Cardiac fibroblast (primary cell): ENCODE measurements around the gene CCSER1.

Source experiments
- DNase-seq, 2 donors: peaks; one replicate each; pipeline versions ENCODE4 v3.0.0 to v3.0.0-alpha.2; 2010; ENCODE audit warnings: low read depth in 2 of 2
- H3K4me3 ChIP-seq, 2 donors: replicated peaks in 1 of 2; 1 replicate in 1 of 2; 2 replicates in 1 of 2; pipeline ENCODE4 v1.5.1; 2011; ENCODE audit warnings: low read depth in 2 of 2, low read length in 2 of 2, mild to moderate bottlenecking in 2 of 2, moderate library complexity in 1 of 2
- TF ChIP-seq, protein P1 (sequence below): IDR thresholded peaks from one replicate; pipeline ENCODE4 v1.5.1; 2011; ENCODE audit warnings: low read depth, mild to moderate bottlenecking, low read length, inconsistent platforms

CCSER1 gene

DNA sequence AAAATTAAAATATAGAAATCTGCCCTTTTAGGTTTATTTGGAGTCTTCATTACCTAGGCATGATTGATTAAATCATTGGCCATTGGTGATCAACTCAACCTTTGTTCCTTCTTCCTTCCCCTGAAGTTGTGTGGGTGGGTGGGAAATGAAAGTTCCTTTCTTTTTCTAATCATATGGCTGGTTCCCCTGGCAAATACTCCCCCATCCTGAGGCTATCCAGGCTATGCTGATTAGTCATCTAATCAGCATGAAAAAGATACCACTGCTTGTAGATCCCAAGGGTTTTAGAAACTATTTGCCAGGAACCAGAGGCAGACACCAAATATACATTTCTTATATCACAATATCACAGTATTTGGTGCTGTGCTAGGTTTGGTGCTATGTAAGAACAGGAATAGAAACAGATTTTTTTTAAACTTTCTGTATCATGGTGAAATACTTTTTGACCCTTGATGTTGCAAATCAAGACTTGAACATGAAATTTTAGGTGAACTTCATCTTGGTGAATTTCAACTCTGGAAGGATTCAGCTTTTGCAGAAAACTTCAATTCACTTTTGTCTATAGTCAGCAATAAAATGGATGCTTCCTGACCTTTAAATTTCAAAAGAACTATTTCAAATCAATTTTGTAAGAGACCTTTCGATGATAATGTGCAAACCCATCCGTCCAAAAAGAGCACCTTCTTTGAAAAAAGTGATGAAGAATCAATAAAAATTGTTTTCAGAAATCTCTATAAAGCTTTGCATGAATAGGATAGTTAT is 71.1 kb downstream of the CCSER1 start:
- TF ChIP-seq, protein P1, sequence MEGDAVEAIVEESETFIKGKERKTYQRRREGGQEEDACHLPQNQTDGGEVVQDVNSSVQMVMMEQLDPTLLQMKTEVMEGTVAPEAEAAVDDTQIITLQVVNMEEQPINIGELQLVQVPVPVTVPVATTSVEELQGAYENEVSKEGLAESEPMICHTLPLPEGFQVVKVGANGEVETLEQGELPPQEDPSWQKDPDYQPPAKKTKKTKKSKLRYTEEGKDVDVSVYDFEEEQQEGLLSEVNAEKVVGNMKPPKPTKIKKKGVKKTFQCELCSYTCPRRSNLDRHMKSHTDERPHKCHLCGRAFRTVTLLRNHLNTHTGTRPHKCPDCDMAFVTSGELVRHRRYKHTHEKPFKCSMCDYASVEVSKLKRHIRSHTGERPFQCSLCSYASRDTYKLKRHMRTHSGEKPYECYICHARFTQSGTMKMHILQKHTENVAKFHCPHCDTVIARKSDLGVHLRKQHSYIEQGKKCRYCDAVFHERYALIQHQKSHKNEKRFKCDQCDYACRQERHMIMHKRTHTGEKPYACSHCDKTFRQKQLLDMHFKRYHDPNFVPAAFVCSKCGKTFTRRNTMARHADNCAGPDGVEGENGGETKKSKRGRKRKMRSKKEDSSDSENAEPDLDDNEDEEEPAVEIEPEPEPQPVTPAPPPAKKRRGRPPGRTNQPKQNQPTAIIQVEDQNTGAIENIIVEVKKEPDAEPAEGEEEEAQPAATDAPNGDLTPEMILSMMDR: no peak
- no peak overlapping the region for H3K4me3 ChIP-seq
- no peak for DNase-seq

DNA sequence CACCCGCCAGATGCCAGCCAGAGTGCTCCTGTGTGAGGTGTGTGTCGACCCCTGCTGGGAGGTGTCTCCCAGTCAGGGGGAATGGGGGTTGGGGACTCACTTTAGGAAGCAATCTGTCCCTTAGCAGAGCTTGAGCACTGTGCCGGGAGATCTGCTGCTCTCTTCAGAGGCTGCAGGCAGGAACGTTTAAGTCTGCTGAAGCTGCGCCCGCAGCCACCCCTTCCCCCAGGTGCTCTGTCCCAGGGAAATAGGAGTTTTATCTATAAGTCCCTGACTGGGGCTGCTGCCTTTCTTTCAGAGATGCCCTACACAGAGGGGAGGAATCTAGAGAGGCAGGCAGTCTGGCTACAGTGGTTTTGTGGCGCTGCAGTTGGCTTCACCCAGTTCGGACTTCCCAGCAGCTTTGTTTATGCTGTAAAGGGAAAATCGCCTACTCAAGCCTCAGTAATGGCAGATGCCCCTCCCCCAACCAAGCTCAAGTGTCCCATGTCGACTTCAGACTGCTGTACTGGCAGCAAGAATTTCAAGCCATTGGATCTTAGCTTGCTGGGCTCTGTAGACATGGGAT is 80.8 kb downstream of the CCSER1 start:
- TF ChIP-seq, protein P1: no peak
- no peak overlapping the region for H3K4me3 ChIP-seq
- no peak for DNase-seq

DNA sequence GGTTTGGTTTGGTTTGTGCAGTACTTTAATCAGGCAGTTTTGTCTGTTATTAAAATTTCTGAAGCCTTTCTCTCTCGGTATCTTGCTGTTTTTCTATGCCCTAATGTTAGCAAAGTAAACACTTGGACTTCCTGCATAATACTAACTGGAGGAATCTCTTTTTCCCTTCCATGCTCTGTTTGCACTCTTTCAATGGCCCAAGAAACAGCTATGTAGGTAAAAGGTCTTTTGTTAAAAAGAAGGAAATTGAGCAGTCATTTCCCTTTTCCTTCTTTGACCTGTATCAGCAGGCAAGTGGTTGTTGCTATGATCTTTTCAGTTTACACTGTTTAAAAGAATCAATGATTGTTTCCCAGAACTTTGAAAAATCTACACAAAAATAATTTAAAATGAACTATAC is 82.7 kb downstream of the CCSER1 start:
- H3K4me3 ChIP-seq: no peak overlapping the region
- DNase-seq: no peak
- TF ChIP-seq, protein P1: no peak

DNA sequence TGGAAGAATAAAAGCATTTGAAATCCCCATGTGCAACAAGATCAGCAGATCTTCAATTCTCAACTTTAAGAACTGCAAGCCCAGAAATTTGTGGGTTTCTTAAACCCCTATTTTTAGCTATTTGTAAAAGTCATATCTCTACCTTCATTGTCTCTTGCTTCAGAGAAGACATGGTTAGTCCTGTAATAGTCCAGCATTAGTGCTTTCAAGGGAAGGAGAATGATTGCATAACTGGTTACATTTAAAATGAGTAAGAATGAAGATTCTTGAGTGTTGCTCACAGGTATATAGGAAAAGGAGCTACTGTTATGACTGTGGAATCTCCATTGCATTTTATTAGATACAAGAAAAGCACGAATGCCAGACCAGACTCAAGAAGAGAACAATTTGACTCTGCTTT is 84.0 kb downstream of the CCSER1 start:
- no peak overlapping the region for H3K4me3 ChIP-seq
- no peak for DNase-seq
- TF ChIP-seq, protein P1: no peak

DNA sequence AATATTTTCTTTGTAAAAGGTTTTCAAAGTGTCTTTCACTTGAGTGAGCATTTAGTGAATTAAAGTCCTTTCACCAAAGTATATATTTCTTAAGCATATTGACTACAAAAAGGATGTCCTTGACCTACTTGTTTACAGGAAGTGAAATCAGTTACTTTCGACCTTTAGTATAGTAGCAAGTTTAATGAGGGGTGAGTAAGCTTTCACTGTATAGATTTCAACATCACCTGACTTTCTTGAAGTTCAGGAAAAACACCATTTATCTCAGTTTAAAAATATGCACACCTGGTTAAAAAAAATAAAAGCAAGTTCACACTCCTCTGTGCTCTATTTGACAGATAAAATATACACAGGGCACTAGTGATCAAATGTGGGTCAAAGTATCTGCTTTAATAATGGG is 88.1 kb downstream of the CCSER1 start:
- no peak for DNase-seq
- TF ChIP-seq, protein P1: no peak
- H3K4me3 ChIP-seq: no peak overlapping the region

DNA sequence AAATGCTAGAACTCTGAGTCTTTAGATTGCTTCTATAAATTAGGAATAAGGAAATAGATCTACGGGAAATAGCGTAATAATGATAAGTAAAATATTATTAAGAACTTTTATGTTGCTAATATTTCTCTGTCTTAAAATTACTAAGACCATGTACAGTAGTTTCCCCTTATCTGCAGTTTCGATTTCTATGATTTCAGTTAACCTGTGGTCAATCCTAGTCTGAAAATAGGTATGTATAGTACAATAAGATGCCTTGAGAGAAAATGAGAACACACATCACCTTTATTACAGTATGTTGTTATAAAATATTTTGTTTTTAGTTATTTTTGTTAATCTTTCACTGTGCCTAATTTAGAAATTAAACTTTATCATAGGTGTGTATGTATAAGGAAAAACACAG is 92.6 kb downstream of the CCSER1 start:
- TF ChIP-seq, protein P1: no peak
- no peak overlapping the region for H3K4me3 ChIP-seq

More for the DNA sequence above, 92.6 kb downstream of the CCSER1 start:
- no peak for DNase-seq
